Ovary (tissue), 9 donors: ENCODE measurements around the gene IQSEC1. TPM values are rescaled to one million over a fixed set of nuclear protein-coding genes. Genes with fewer than 3 reads are reported as not detected.

ENCODE experiments used
- DNase-seq, 5 donors: peaks; one replicate each; pipeline ENCODE4 v3.0.0-alpha.2; 2019 to 2020
- H3K27ac ChIP-seq, 2 donors: fragments of 200-600 bp; one replicate each; pipeline versions ENCODE4 v1.5.1 to v1.8.0; 2019 to 2022
- H3K27me3 ChIP-seq: fragments of 200-600 bp; one replicate; pipeline ENCODE4 v1.8.0; 2022
- H3K36me3 ChIP-seq: fragments of 200-600 bp; sonication (generic); one replicate; pipeline ENCODE4 v1.5.1; 2019
- H3K4me1 ChIP-seq: one replicate; pipeline ENCODE4 v1.8.1; 2013; ENCODE audit warnings: mild to moderate bottlenecking, moderate library complexity; ENCODE audit not compliant: insufficient read depth
- H3K4me3 ChIP-seq: fragments of 200-600 bp; sonication (generic); one replicate; pipeline ENCODE4 v1.5.1; 2017
- H3K9me3 ChIP-seq, 2 donors: fragments of 200-600 bp in 1 of 2; sonication (generic) in 1 of 2; one replicate each; pipeline versions ENCODE4 v1.5.1 to v1.8.1; 2013 to 2019; ENCODE audit warnings: mild to moderate bottlenecking in 1 of 2, moderate library complexity in 1 of 2
- CTCF ChIP-seq, 3 donors: fragments of 450-650 bp in 2 of 3; fragments of 200-600 bp in 1 of 3; IDR thresholded peaks; one replicate each; pipeline versions ENCODE4 v1.5.1 to v1.8.0; 2016 to 2022; ENCODE audit warnings: antibody characterized with exemption in 3 of 3, mild to moderate bottlenecking in 1 of 3
- EP300 ChIP-seq: sonication (generic); formaldehyde crosslinking; IDR thresholded peaks from one replicate; pipeline ENCODE4 v1.6.1; 2017; ENCODE audit warnings: antibody characterized with exemption
- POLR2A ChIP-seq: fragments of 450-650 bp; IDR thresholded peaks from one replicate; pipeline ENCODE4 v1.6.1; 2017; ENCODE audit warnings: antibody characterized with exemption, mild to moderate bottlenecking, moderate library complexity
- WGBS, 3 donors: extraction: QIAGEN DNeasy Blood & Tissue Kit in 1 of 3; methylation state at CpG; one replicate each; pipeline versions ENCODE4 v1.1.5 to v1.1.7; 2013 to 2017; 5-methylcytosine and 5-hydroxymethylcytosine counted together
- intact Hi-C, 4 donors: fragments of 100-400 bp; cut with DNase I; formaldehyde crosslinking; loops; one replicate each; pipeline versions ENCODE4 v1.11.0 to v1.15.1; 2022 to 2023
- polyA plus RNA-seq, 2 donors: library from polyadenylated mRNA; stranded (reverse); fragments of 200-250 nt in 1 of 2; fragments of 350-450 nt in 1 of 2; fragmentation: Illumina TruSeq in 1 of 2; extraction: RNeasy Lipid Tissue Mini Kit (QIAGEN cat#74804) in 1 of 2; gene quantifications; one replicate each; pipeline ENCODE4 v1.2.3, GENCODE V29; 2013 to 2014
- total RNA-seq, 7 donors: library from RNA; depleted of rRNA in 2 of 7; stranded (reverse); fragments of >200 nt in 2 of 7; fragmentation: NEBNext Ultra II Directional in 3 of 7; extraction: Animal tissue kit (Norgen Biotek cat#: 25700) in 3 of 7; gene quantifications; one replicate each; pipeline versions ENCODE4 v1.1.0 to v1.2.4, GENCODE V29; 2016 to 2023
- donor health status: DM: no; HTN: no; CAD: no; lungs with moderate emphysema.
- donor health status: DM: no; HTN: no; CAD: no.
- donor health status: Bipolar disorder and iron deficiency.
- donor health status: DM: yes; HTN: yes; CAD: no.
- donor health status: DM: no; HTN: no; CAD: no.
- donor health status: DM: yes; HTN: yes; CAD: no.

IQSEC1 gene
- total and polyA plus RNA-seq, 9 donors: 20.9 to 55.4 (median 45.1) TPM

GRCh38 chr3:12897381-12898289 is 175.6 kb downstream of the IQSEC1 start:
- no peak for DNase-seq
- intact Hi-C loops: loop anchor here in 1 of 4 donors (5.0 kb wide), 1 partner anchor 95 kb away; no protein-coding TSS in a partner anchor
- H3K27ac ChIP-seq: no peak overlapping the region
- no peak overlapping the region for H3K4me3 ChIP-seq
- no peaks in the 10 kb centered on the region for H3K27me3 ChIP-seq
- no peaks in the 10 kb centered on the region for H3K36me3 ChIP-seq
- WGBS, 3 donors: 38 to 59% (median 42%) methylated on average over 13 of the region's 13 CpGs
- H3K9me3 ChIP-seq: no peaks in the 10 kb centered on the region
- no peaks in the 10 kb centered on the region for H3K4me1 ChIP-seq
- TF ChIP-seq EP300 (no peak), POLR2A (no peak), CTCF (IDR thresholded peaks at IDR 0.05) (no peak)

- Histone ChIP-seq H3K27ac (no peak overlapping the region), H3K4me3 (no peak overlapping the region), H3K4me1 (no peaks in the 10 kb centered on the region), H3K36me3 (no peaks in the 10 kb centered on the region), H3K9me3 (no peaks in the 10 kb centered on the region), H3K27me3 (no peaks in the 10 kb centered on the region)
- DNase-seq: no peak
- 43 to 48% (median 46%) methylated on average over 14 of the region's 14 CpGs for WGBS, 3 donors
- TF ChIP-seq CTCF (IDR thresholded peaks at IDR 0.05) (no peak), EP300 (no peak), POLR2A (no peak)
- intact Hi-C loops: loop anchor here in 1 of 4 donors (5.0 kb wide), 1 partner anchor 96 kb away; no protein-coding TSS in a partner anchor
Measured at GRCh38 chr3:12896063-12896985, 176.9 kb downstream of the IQSEC1 start.

DNA sequence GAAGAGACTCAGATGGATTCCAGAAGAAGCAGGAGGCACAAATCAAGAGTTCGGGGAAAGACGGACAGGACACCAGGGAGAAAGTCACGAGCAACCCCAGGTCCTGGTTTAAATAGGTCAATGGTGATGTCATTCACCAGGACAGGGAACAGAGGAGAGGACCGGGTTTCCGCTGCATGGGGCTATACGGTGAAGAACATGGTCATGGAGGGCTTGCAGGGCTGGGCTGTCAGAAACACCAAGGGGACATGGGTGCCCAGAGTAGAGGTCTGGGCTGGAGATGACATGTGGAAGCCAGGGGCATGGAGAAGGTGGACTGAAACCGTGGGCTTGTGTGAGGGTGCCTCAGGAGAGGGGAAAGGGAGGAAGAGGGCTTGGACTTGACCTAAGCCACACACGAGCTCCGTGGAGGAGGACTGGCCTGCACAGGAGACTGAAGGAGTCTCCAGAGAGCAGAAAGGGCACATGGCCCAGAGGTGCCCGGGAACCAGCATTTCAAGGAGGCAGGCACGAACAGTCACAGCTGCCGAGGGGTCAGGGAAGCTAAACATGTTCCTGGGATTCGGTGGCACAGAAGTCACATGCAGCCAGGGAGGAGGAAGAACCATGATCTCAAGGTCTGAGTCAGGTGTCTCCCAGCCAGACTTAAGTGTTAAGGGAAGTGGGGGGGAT is 177.7 kb downstream of the IQSEC1 start:
- Histone ChIP-seq H3K4me3 (no peak overlapping the region), H3K4me1 (no peaks in the 10 kb centered on the region), H3K36me3 (no peaks in the 10 kb centered on the region), H3K9me3 (no peaks in the 10 kb centered on the region), H3K27ac (no peak overlapping the region), H3K27me3 (no peaks in the 10 kb centered on the region)
- DNase-seq: no peak
- intact Hi-C loops: loop anchor here in 1 of 4 donors (5.0 kb wide), 1 partner anchor 97 kb away; no protein-coding TSS in a partner anchor
- WGBS, 3 donors: 44 to 47% (median 44%) methylated on average over 13 of the region's 13 CpGs
- no peak for TF ChIP-seq EP300
- TF ChIP-seq POLR2A: no peak
- no peak for TF ChIP-seq CTCF (IDR thresholded peaks at IDR 0.05)

DNA sequence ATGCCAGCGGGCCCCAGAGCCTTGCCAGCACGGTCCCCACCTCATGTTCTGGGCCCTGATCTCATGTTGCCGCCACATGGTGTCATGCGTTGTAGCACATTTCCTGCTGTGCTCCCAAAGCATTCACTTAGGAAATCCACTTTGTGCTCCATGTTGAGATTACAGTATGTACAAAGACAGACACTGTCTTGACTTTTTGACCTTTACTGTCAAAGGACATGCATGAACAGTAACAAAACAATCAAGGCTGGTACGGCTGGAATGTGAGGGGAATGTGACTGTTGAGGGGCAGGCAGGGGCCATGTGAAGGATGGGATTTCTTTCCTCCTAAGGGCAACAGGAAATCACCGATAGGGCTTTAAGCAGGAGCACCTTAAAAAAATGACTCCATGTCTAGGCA is 178.6 kb downstream of the IQSEC1 start:
- no peaks in the 10 kb centered on the region for H3K36me3 ChIP-seq
- 41 to 57% (median 44%) methylated on average over 6 of the region's 6 CpGs for WGBS, 3 donors
- no peak overlapping the region for H3K4me3 ChIP-seq
- intact Hi-C loops: loop anchor here in 1 of 4 donors (5.0 kb wide), 1 partner anchor 98 kb away; no protein-coding TSS in a partner anchor
- no peaks in the 10 kb centered on the region for H3K4me1 ChIP-seq
- DNase-seq: no peak
- TF ChIP-seq CTCF (IDR thresholded peaks at IDR 0.05) (no peak), POLR2A (no peak), EP300 (no peak)
- no peaks in the 10 kb centered on the region for H3K9me3 ChIP-seq
- H3K27ac ChIP-seq: no peak overlapping the region
- H3K27me3 ChIP-seq: no peaks in the 10 kb centered on the region
